HEK293 (cell line): Measurements from ENCODE around the gene LSMEM2.

Experiments used
- CTCF ChIA-PET: fragments of 350-600 bp; formaldehyde crosslinking; extraction: SDS; loops from one replicate; lab custom pipeline; 2021; ENCODE audit warnings: antibody characterized with exemption; lab: Yijun Ruan, JAX
- POLR2A ChIA-PET: fragments of 300-600 bp; formaldehyde crosslinking; extraction: SDS; loops from one replicate; lab custom pipeline; 2020; ENCODE audit warnings: antibody characterized with exemption, inconsistent platforms; lab: Yijun Ruan, JAX
- H3K27ac ChIP-seq: fragments of 200-500 bp; sonication (Bioruptor generic); 2 replicates; pipeline ENCODE4 v1.5.1; 2014; ENCODE audit warnings: low read depth, low read length, control low read depth, inconsistent platforms; ENCODE audit errors: extremely low read depth
- H3K36me3 ChIP-seq, 2 experiments: fragments of 200-500 bp in 1 of 2; sonication (Bioruptor generic) in 1 of 2; 1 replicate in 1 of 2; 2 replicates in 1 of 2; pipeline ENCODE4 v1.5.1; 2014 to 2017; ENCODE audit warnings: inconsistent platforms in 2 of 2, low read length in 2 of 2; ENCODE audit not compliant: control insufficient read depth in 2 of 2, insufficient read depth in 1 of 2
- H3K4me1 ChIP-seq: fragments of 200-500 bp; sonication (Bioruptor generic); 2 replicates; pipeline ENCODE4 v1.5.1; 2014; ENCODE audit warnings: mild to moderate bottlenecking, low read length, inconsistent platforms; ENCODE audit not compliant: control insufficient read depth, insufficient read depth
- H3K4me3 ChIP-seq: 2 replicates; pipeline ENCODE4 v1.5.1; 2011; ENCODE audit warnings: low read depth, mild to moderate bottlenecking, control low read depth, low read length, moderate library complexity
- H3K9me3 ChIP-seq: fragments of 200-500 bp; sonication (Bioruptor generic); 2 replicates; pipeline ENCODE4 v1.5.1; 2014; ENCODE audit warnings: low read depth, low read length, inconsistent platforms; ENCODE audit not compliant: control insufficient read depth, insufficient read depth
- GLIS2 ChIP-seq: fragments of 450-650 bp; formaldehyde crosslinking; IDR thresholded peaks from 2 replicates; pipeline ENCODE4 v1.5.1; 2016; ENCODE audit warnings: missing biosample characterization, missing genetic modification characterization
- KLF1 ChIP-seq: fragments of 450-650 bp; formaldehyde crosslinking; IDR thresholded peaks from 2 replicates; pipeline ENCODE4 v1.5.1; 2016; ENCODE audit warnings: missing biosample characterization, missing genetic modification characterization
- KLF16 ChIP-seq: fragments of 450-650 bp; formaldehyde crosslinking; IDR thresholded peaks from 2 replicates; pipeline ENCODE4 v1.5.1; 2017; ENCODE audit warnings: missing biosample characterization, missing genetic modification characterization
- SCRT2 ChIP-seq: fragments of 450-650 bp; formaldehyde crosslinking; IDR thresholded peaks from 2 replicates; pipeline ENCODE4 v1.5.1; 2016; ENCODE audit warnings: missing biosample characterization, missing genetic modification characterization
- SP2 ChIP-seq: fragments of 450-650 bp; formaldehyde crosslinking; IDR thresholded peaks from 2 replicates; pipeline ENCODE4 v1.5.1; 2016; ENCODE audit warnings: missing biosample characterization, missing genetic modification characterization
- ZBTB20 ChIP-seq: fragments of 450-650 bp; formaldehyde crosslinking; IDR thresholded peaks from 2 replicates; pipeline ENCODE4 v1.5.1; 2016; ENCODE audit warnings: missing biosample characterization, missing genetic modification characterization
- ZBTB8A ChIP-seq: fragments of 450-650 bp; formaldehyde crosslinking; IDR thresholded peaks from 2 replicates; pipeline ENCODE4 v1.5.1; 2016; ENCODE audit warnings: missing biosample characterization, missing genetic modification characterization
- ZIC2 ChIP-seq: fragments of 450-650 bp; formaldehyde crosslinking; IDR thresholded peaks from 2 replicates; pipeline ENCODE4 v1.5.1; 2016; ENCODE audit warnings: missing biosample characterization, missing genetic modification characterization
- ZNF121 ChIP-seq: fragments of 450-650 bp; formaldehyde crosslinking; IDR thresholded peaks from 2 replicates; pipeline ENCODE4 v1.5.1; 2016; ENCODE audit warnings: missing biosample characterization, missing genetic modification characterization
- ZNF133 ChIP-seq: fragments of 450-650 bp; formaldehyde crosslinking; IDR thresholded peaks from 2 replicates; pipeline ENCODE4 v1.5.1; 2016; ENCODE audit warnings: missing biosample characterization, missing genetic modification characterization
- ZNF140 ChIP-seq: fragments of 450-650 bp; formaldehyde crosslinking; IDR thresholded peaks from 2 replicates; pipeline ENCODE4 v1.5.1; 2016; ENCODE audit warnings: missing biosample characterization, missing genetic modification characterization
- ZNF239 ChIP-seq: fragments of 450-650 bp; formaldehyde crosslinking; IDR thresholded peaks from 2 replicates; pipeline ENCODE4 v1.5.1; 2016; ENCODE audit warnings: missing biosample characterization, missing genetic modification characterization
- ZNF341 ChIP-seq: fragments of 450-650 bp; formaldehyde crosslinking; IDR thresholded peaks from 2 replicates; pipeline ENCODE4; 2016; ENCODE audit warnings: low read depth, missing biosample characterization, missing genetic modification characterization
- ZNF544 ChIP-seq: fragments of 450-650 bp; formaldehyde crosslinking; IDR thresholded peaks from 2 replicates; pipeline ENCODE4 v1.5.0; 2017; ENCODE audit warnings: missing biosample characterization, missing genetic modification characterization
- ZNF600 ChIP-seq: fragments of 450-650 bp; formaldehyde crosslinking; IDR thresholded peaks from 2 replicates; pipeline ENCODE4 v1.5.1; 2016; ENCODE audit warnings: missing biosample characterization, missing genetic modification characterization
- ZNF76 ChIP-seq: fragments of 450-650 bp; formaldehyde crosslinking; IDR thresholded peaks from 2 replicates; pipeline ENCODE4; 2016; ENCODE audit warnings: low read depth, missing biosample characterization, missing genetic modification characterization, borderline replicate concordance
- ZXDB ChIP-seq: fragments of 450-650 bp; formaldehyde crosslinking; IDR thresholded peaks from 2 replicates; pipeline ENCODE4 v1.5.1; 2016; ENCODE audit warnings: missing biosample characterization, missing genetic modification characterization
- TF ChIP-seq, protein P1 (sequence below): fragments of 450-650 bp; formaldehyde crosslinking; IDR thresholded peaks from 2 replicates; pipeline ENCODE4 v1.5.1; 2016; ENCODE audit warnings: missing biosample characterization, missing genetic modification characterization
- TF ChIP-seq, protein P2 (sequence below): fragments of 450-650 bp; formaldehyde crosslinking; IDR thresholded peaks from 2 replicates; pipeline ENCODE4 v1.5.1; 2016; ENCODE audit warnings: missing biosample characterization, missing genetic modification characterization

LSMEM2 gene

DNA sequence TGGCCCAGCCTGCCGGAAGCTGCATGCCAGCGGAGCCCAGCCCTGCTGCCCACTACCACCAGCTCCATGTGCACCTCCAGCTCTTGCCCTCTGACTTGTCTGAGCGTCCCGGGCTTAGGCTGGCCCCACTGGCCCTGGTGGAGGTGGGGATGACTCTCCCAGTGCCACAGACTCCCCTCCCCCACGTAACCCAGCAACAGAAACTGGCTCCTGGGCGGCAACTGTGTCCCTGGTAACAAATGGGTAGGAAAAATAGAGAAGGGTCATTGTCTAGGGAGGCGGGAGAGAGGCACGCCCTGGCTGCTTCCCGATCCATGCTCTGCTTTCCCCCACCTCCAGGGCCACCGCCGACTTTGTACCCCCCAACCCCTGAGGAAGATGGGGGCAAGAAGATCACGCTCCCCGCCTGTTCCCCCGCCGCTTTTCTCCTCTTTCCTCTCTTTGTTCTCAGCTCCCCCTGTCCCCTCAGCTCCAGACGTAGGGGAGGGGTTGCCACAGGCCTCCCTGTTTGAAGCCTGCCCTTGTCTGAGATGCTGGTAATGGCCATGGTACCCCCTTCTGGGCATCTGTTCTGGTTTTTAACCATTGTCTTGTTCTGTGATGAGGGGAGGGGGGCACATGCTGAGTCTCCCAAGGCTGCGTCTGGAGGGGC, 20.7 kb upstream of the LSMEM2 start:
- H3K4me3 ChIP-seq: no peak overlapping the region
- no peaks in the 10 kb centered on the region; the same call in 1 of the 2 replicates for H3K4me1 ChIP-seq
- CTCF ChIA-PET: interaction anchor here (0.8 to 3.9 kb wide), 3 partner anchors 11 to 68 kb away, joined by 3 to 49 read pairs (median 3); no protein-coding TSS in a partner anchor
- POLR2A ChIA-PET: interaction anchor here (0.6 kb wide), 2 partner anchors 22 to 41 kb away, joined by 4 read pairs; no protein-coding TSS in a partner anchor
- 0 out of 2 replicates have a peak, but pooled peaks have one; percentile 12 for TF ChIP-seq SP2 (tag by site-specific recombination)
- no peak for TF ChIP-seq KLF16 (tag by site-specific recombination)
- 0 out of 2 replicates have a peak, but pooled peaks have one; percentile 35 for TF ChIP-seq ZBTB20
- TF ChIP-seq, all 188 proteins: peak for 2
- H3K9me3 ChIP-seq: no peaks in the 10 kb centered on the region
- peaks cover 5 to 32% of the 10 kb centered on the region in 2 experiments for H3K36me3 ChIP-seq
- H3K27ac ChIP-seq: no peak overlapping the region

DNA sequence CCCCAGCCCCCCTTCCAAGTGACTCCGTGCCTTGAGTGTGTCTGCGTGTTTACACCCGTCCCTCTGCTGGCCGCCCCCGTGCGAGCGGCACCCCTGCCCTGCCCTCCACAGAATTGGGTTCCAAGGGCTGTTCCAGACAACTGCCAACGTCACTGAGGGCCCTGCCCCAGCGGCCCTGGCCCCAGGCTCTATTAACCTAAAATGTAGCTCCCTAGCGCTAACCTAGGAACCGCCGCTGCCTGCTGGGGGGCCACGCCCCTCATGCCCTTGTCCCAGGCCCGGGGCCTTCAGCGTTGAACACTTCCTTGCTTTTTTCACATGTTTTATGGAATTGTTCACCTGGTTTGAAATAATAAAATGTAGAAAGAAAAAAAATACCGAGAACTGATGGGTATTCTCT, 19.9 kb upstream of the LSMEM2 start:
- H3K4me3 ChIP-seq: no peak overlapping the region
- POLR2A ChIA-PET: interaction anchor here (0.6 kb wide), 2 partner anchors 22 to 41 kb away, joined by 4 read pairs; no protein-coding TSS in a partner anchor
- no peaks in the 10 kb centered on the region; the same call in 1 of the 2 replicates for H3K4me1 ChIP-seq
- TF ChIP-seq GLIS2 (tag by site-specific recombination) (peak; percentile 36; the same call in 1 of the 2 replicates), ZNF341 (tag by site-specific recombination) (peak; percentile 70), KLF1 (tag by site-specific recombination) (peak; percentile 32; the same call in 1 of the 2 replicates)
- TF ChIP-seq, protein P1, sequence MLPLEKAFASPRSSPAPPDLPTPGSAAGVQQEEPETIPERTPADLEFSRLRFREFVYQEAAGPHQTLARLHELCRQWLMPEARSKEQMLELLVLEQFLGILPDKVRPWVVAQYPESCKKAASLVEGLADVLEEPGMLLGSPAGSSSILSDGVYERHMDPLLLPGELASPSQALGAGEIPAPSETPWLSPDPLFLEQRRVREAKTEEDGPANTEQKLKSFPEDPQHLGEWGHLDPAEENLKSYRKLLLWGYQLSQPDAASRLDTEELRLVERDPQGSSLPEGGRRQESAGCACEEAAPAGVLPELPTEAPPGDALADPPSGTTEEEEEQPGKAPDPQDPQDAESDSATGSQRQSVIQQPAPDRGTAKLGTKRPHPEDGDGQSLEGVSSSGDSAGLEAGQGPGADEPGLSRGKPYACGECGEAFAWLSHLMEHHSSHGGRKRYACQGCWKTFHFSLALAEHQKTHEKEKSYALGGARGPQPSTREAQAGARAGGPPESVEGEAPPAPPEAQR (tag by site-specific recombination): no peak
- TF ChIP-seq, all 188 proteins: peak for 3
- H3K27ac ChIP-seq: peak overlapping the region; percentile 31; the same call in 1 of the 2 replicates
- H3K9me3 ChIP-seq: no peaks in the 10 kb centered on the region
- CTCF ChIA-PET: interaction anchor here (0.6 to 3.9 kb wide), 11 partner anchors 11 to 135 kb away, joined by 3 to 49 read pairs (median 3); partner anchors contain the start of gene GNAI2
- H3K36me3 ChIP-seq: peaks cover 5 to 29% of the 10 kb centered on the region in 2 experiments

DNA sequence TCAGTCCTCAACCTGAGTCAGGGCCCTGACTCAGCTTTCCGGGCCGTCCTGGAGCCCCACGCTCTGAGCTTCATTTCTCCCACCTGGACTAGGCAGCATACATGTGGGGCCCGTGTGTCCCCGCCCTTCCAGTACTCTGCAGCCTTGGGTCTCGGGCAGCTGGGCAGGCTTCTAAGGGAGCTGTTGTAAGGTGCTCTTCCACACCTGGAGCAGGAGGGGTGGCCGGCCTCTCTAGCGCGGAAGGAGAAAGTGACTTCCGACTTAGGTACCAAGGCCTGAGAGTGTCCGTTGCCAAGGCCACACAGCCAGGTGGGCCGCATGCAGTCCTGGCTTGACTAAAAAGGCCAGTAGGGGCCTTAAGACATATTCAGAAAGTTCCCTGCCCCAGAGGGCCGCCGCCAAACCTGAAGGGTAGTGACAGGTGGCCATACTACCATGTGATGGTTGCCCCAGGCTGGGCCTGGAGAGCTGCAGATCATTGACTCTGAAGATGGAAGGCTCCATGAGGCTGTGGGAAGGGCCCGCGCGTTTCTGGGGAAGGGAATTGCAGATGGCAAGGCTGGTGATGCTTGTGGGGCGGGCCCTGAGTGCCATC, 19.4 kb upstream of the LSMEM2 start:
- TF ChIP-seq ZNF239 (no peak), SCRT2 (tag by site-specific recombination) (peak; percentile 47), GLIS2 (tag by site-specific recombination) (no peak)
- POLR2A ChIA-PET: interaction anchor here (1.5 kb wide), 1 partner anchor 68 kb away, joined by 5 read pairs; the partner anchor contains the start of gene TUSC2
- H3K27ac ChIP-seq: peak overlapping the region; percentile 86; the same call in 1 of the 2 replicates

DNA sequence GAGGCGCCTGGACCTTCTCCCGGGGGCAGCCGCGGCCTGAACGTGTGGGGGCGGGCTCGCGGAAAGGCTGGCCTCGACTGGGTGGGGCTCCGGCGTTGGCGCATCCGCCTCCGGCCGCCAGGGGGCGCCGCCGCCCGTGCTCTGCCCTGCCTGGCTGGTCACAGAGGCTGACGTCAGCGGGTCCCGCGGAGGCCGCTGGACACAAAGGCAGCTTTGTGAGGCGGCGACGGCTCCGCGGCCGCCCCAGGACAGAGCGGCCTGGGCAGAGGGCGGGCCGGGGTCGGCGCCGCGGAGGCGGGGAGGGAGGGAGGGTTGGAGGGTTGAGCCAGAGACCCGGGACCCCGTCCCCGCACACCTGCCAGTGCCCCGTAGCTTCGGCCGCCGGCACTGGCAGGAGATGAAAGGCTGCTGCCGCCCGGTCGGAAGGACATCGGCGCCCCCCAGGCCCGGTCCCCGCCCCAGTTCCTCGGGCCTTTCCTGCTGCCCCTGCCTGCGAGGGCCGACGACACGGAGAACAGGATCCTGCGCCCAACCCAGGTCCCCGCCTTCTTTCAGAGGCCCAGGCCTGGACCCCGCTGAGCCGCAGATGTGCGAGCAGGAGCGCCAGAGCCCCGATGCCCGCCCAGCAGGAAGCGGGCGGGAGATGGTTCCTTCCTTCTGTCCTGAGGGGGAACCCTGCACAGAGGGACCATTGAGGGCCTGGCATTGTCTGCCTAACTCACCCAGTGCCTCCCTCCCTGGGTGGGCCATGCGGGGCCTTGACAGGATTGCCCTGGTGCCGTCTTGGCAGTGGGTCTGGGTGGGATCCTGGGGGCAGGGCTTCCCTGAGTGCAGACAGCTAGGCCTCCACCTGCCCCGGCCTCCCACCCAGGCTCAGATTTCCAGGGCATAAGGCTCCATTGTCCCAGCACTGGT, 18.6 kb upstream of the LSMEM2 start:
- POLR2A ChIA-PET: interaction anchor here (1.5 kb wide), 1 partner anchor 68 kb away, joined by 5 read pairs; the partner anchor contains the start of gene TUSC2
- CTCF ChIA-PET: interaction anchor here (0.7 to 3.9 kb wide), 12 partner anchors 11 to 67 kb away, joined by 3 to 49 read pairs (median 4); partner anchors contain the start of gene HYAL2
- Histone ChIP-seq H3K4me1 (peaks cover 3% of the 10 kb centered on the region; the same call in 1 of the 2 replicates), H3K27ac (peak overlapping the region; percentile 86), H3K9me3 (no peaks in the 10 kb centered on the region), H3K4me3 (peak overlapping the region; percentile 36), H3K36me3 (peaks cover 5 to 26% of the 10 kb centered on the region in 2 experiments)
- TF ChIP-seq ZIC2 (tag by site-specific recombination) (peak; percentile 72), ZXDB (tag by site-specific recombination) (no peak), ZBTB8A (tag by site-specific recombination) (peak; percentile 42; the same call in 1 of the 2 replicates), ZNF140 (tag by site-specific recombination) (no peak), ZNF600 (tag by site-specific recombination) (peak; percentile 45), ZNF544 (no peak), ZNF76 (tag by site-specific recombination) (0 out of 2 replicates have a peak, but pooled peaks have one; percentile 23), ZNF121 (tag by site-specific recombination) (no peak), ZNF133 (tag by site-specific recombination) (no peak)
- TF ChIP-seq, protein P2, sequence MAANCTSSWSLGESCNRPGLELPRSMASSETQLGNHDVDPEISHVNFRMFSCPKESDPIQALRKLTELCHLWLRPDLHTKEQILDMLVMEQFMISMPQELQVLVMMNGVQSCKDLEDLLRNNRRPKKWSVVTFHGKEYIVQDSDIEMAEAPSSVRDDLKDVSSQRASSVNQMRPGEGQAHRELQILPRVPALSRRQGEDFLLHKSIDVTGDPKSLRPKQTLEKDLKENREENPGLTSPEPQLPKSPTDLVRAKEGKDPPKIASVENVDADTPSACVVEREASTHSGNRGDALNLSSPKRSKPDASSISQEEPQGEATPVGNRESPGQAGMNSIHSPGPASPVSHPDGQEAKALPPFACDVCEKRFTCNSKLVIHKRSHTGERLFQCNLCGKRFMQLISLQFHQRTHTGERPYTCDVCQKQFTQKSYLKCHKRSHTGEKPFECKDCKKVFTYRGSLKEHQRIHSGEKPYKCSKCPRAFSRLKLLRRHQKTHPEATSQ (tag by site-specific recombination): no peak

More for the DNA sequence above, 19.4 kb upstream of the LSMEM2 start:
- Histone ChIP-seq H3K4me1 (no peaks in the 10 kb centered on the region; the same call in 1 of the 2 replicates), H3K4me3 (no peak overlapping the region), H3K36me3 (peaks cover 5 to 27% of the 10 kb centered on the region in 2 experiments), H3K9me3 (no peaks in the 10 kb centered on the region)
- CTCF ChIA-PET: interaction anchor here (0.6 to 3.9 kb wide), 16 partner anchors 11 to 134 kb away, joined by 3 to 49 read pairs (median 4); partner anchors contain the start of gene GNAI2
